NOMO-1 treated with DMSO at 0.1 percent for 48 hours (cell line): ENCODE results near the gene WDR43.
"Not testable (repeated sequence)": the region's sequence is repeated elsewhere in the genome, so short reads cannot be mapped to it uniquely, and the experiment has no call there.

Experiments used
- DNase-seq: peaks from one replicate; lab custom pipeline; 2025; ENCODE audit not compliant: unreplicated experiment; lab: John Stamatoyannopoulos, UW

WDR43 gene

GRCh38 chr2:28962505-28962904 lies 68.0 kb downstream of the WDR43 start:
- no peak for DNase-seq

DNA sequence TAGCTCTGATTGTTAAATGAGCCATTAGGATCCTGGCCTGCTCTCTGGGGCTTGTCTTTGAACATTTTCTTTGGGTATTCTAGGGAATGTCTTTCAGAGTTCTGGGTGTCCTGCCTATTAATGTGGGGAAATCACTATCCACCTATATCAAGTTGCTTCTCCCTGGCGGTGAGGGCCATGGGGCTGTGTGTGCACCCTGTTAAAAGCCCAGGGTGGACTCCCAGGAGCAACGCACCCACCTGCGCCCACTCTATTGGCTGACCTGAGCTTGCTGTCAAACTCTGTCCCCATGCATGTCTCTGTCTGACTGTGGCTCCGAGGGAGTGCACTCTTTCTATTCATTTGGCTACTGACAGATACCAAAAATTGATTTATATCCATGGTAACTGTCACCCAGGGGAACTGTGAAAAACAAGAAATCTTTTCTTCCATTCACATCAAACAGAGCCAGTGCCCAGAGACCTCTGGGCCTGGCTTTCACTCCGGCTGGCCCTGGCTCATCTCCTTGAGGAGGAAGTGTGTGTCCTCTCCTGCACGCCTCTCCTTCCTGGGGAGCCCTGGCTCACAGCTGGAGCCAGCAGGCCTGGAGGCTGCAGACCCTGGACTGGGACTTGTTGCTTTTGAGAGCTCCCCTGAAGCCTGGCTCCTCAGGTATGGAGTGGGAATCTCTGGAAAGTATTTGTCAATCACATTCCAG lies 76.1 kb downstream of the WDR43 start:
- DNase-seq, result no peak

DNA sequence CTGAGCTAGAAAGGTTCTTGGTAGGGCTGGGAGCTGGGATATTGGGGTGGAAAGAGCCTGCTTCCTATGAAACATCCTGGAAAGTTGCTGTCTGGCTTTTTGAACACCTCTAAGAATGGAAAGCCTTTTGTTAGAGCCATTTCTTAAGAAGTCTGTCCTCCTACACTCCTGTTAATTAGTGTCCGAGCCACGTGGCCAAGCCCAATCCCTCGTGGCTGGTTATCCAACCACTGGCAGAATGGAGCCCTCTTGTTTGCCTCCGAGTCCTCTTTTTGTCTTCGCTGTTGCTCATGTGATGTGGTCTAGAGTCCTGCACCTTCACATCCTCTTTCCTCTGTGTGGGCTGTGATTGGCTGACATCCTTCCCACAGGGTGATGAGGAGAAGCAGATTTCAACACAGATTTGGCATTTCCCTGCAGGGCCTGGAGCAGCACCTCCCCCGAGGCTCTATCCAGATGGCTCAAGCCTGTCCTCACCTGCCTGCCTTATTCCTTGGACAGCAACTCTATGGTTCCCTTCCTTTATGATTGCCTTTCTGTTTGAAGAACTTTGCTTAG lies 78.4 kb downstream of the WDR43 start:
- no peak for DNase-seq

GRCh38 chr2:28974252-28974651 lies 79.8 kb downstream of the WDR43 start:
- no peak for DNase-seq

GRCh38 chr2:28975671-28976070 lies 81.2 kb downstream of the WDR43 start:
- no peak for DNase-seq

GRCh38 chr2:28976584-28976983 lies 82.1 kb downstream of the WDR43 start:
- DNase-seq, result no peak

- no peak for DNase-seq
Measured at GRCh38 chr2:28977176-28977875, 82.9 kb downstream of the WDR43 start.

- DNase-seq, result not testable (repeated sequence)
Measured at GRCh38 chr2:28978001-28978400, 83.5 kb downstream of the WDR43 start.

- DNase-seq, result no peak
Measured at GRCh38 chr2:28978606-28979005, 84.1 kb downstream of the WDR43 start.

GRCh38 chr2:28979041-28979440 lies 84.6 kb downstream of the WDR43 start:
- no peak for DNase-seq

- DNase-seq, result no peak
Measured at GRCh38 chr2:28979576-28980366, 85.3 kb downstream of the WDR43 start.

DNA sequence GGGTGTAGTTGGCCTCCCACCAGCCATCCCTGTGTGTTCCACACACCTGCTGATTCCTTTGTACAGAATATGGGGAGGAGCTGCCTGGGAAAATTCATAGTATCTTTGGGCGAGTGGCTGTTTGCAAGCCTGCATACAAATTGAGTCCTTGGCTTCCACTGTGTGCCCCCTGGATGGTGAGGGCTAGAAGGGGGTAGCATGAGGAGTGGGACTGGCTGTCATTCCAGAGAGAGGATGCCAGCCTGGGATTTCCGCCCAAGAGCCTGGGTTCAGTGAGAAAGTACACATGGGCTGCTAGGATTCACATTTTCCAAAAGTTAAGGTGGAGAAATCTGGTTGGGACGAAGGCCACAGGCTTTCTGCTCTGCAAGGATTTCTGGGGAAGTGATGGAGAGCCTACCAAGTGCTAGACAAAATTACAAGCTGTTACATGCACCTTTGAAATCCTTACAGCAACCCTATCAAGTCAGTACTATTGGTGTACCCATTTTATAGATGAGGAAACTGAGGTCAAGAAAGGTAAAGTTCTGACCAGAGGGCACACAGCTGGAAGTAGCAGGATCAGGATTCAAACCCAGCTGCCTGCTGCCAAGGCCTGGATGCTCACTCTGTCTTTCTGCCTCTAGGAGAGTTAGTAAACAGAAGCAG lies 86.0 kb downstream of the WDR43 start:
- DNase-seq, result no peak

DNA sequence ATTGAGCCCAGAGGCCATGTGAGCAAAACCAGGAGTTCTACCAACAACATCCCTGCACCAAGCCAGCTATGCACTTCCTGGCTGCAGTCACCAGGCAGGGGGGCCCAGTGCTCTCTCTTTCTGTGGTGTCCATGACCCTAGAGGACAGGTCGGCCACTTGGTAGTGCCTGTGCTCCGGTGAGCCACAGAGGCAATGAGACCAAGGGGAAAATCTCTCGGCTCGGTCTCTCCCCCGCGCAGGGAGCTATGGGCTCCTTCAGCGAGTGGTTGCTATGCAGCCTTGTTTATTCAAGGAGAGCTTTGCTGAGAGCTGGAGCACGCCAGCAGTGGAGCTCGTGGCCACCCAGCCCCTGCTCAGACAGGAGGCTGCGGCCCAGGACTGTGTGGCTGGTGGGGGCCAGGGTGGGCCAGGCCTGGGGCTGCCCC lies 86.6 kb downstream of the WDR43 start, which contains the start of gene TOGARAM2:
Gene TOGARAM2 (plus strand): TSS at position 283 of the 426 bp plus-strand sequence. CDS start 13,537 bp downstream, outside the sequence.
- DNase-seq, result no peak

GRCh38 chr2:28981620-28982376 lies 87.3 kb downstream of the WDR43 start:
- no peak for DNase-seq

DNA sequence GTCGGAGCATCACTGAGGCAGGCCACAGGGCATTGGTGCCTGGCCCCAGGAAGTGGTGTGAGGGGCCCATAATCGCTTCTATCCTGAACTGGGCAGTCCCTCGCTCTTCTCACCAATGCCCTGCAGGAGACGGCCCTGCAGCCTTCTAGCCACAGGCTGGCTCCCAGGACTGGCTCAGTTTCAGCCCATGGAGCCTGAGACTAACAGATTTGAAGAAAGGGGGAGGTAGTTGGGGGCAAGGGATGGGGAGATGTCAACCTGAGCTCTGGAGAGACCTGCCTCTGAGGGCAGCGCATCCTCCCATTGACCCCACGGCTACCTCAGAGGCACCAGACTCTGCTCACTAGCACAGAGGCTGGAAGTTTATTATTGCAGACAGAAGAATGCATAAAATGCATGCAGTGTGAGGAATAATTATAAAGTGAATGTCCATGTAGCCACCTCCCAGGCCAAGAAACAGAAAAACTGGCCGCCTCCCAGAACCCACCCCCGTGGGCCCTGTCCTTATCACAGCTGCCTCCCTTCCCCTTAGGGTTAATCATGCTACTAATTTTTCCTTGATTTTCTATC lies 88.0 kb downstream of the WDR43 start:
- DNase-seq, result no peak

DNA sequence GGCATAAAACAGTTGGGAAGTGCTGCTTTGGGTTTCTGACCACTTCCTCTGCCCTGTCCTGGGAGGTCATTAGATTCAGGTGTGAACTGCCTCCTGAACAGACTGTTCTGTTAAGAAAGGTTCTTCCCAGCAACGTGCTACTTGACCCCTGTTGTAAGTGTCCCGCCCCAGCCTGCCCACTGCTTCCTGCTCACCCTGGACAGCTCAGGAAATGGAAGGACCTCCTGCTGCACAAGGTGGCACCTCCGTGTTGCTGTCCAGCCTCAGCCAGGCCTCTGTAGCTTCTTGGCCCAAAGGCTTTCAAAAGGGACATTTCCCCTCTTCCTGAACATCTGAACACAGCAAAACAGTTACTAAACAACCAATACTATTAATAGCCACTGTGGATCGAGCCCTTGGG lies 92.0 kb downstream of the WDR43 start:
- DNase-seq, result no peak

DNA sequence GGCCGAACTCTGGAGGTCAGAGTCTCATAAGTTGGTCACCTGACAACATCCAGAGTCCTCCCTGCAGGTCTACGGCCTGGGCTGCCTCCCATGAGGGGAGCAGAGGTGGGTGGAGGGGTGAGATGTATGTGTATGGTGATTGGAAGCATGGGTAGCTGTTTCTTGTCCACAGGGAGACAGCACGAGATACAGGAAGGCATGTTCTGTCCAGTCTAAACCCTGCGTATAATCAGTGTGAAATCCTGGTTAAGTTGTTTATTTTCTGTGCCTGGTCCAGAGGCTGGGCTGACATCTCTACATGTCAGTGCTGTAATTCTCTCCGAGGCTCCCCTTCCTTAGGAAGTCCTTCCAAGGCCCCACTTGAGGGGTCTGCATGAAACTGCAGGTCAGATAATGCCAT lies 95.5 kb downstream of the WDR43 start:
- no peak for DNase-seq

- no peak for DNase-seq
Measured at GRCh38 chr2:28990445-28990844, 96.0 kb downstream of the WDR43 start.

GRCh38 chr2:28991021-28991420 lies 96.6 kb downstream of the WDR43 start:
- no peak for DNase-seq

- DNase-seq, result no peak
Measured at GRCh38 chr2:28991460-28991859, 97.0 kb downstream of the WDR43 start.
